GM21526 (cell line): ENCODE results near the gene CEP112.
"Not testable (repeated sequence)": the region's sequence is repeated elsewhere in the genome, so short reads cannot be mapped to it uniquely, and the experiment has no call there.

Source experiments
- ATAC-seq: cut with Tn5 transposase; IDR thresholded peaks from one replicate; pipeline ENCODE4 v1.9.1; 2021; ENCODE audit warnings: moderate library complexity; ENCODE audit not compliant: unreplicated experiment, low FRiP score

Gene CEP112

GRCh38 chr17:65711671-65712276 lies 480.2 kb downstream of the CEP112 start:
- no peak for ATAC-seq

GRCh38 chr17:65707780-65708179 lies 484.2 kb downstream of the CEP112 start:
- ATAC-seq: no peak

- ATAC-seq: no peak
Observed at GRCh38 chr17:65704731-65705130, 487.2 kb downstream of the CEP112 start.

- no peak for ATAC-seq
Observed at GRCh38 chr17:65703891-65704290, 488.0 kb downstream of the CEP112 start.

- no peak for ATAC-seq
Observed at GRCh38 chr17:65699459-65699858, 492.5 kb downstream of the CEP112 start.

- no peak for ATAC-seq
Observed at GRCh38 chr17:65698381-65699061, 493.4 kb downstream of the CEP112 start.

- ATAC-seq: no peak
Observed at GRCh38 chr17:65697661-65698060, 494.3 kb downstream of the CEP112 start.

GRCh38 chr17:65696739-65697394 lies 495.1 kb downstream of the CEP112 start:
- ATAC-seq: no peak

GRCh38 chr17:65694601-65695000 lies 497.3 kb downstream of the CEP112 start:
- ATAC-seq: no peak

- ATAC-seq: no peak
Observed at GRCh38 chr17:65690626-65691310, 501.2 kb downstream of the CEP112 start.

GRCh38 chr17:65688307-65688706 lies 503.6 kb downstream of the CEP112 start:
- ATAC-seq: no peak

- ATAC-seq: no peak
Observed at GRCh38 chr17:65685110-65685509, 506.8 kb downstream of the CEP112 start.

GRCh38 chr17:65684631-65685030 lies 507.3 kb downstream of the CEP112 start:
- ATAC-seq: no peak

- no peak for ATAC-seq
Observed at GRCh38 chr17:65683428-65683827, 508.5 kb downstream of the CEP112 start.

GRCh38 chr17:65681763-65682162 lies 510.2 kb downstream of the CEP112 start:
- not testable (repeated sequence) for ATAC-seq

GRCh38 chr17:65679165-65679845 lies 512.6 kb downstream of the CEP112 start:
- no peak for ATAC-seq

- ATAC-seq: no peak
Observed at GRCh38 chr17:65678546-65678945, 513.4 kb downstream of the CEP112 start.

GRCh38 chr17:65677932-65678331 lies 514.0 kb downstream of the CEP112 start:
- ATAC-seq: no peak

- no peak for ATAC-seq
Observed at GRCh38 chr17:65674246-65675045, 517.5 kb downstream of the CEP112 start.
